Uterus (tissue), 2 donors: ENCODE results near the gene LIME1.

ENCODE experiments used
- CTCF ChIP-seq, 4 experiments: fragments of 200-600 bp in 2 of 4; fragments of 450-650 bp in 2 of 4; sonication (generic) in 2 of 4; IDR thresholded peaks; one replicate each; pipeline ENCODE4 v1.5.1; 2016 to 2019; ENCODE audit warnings: antibody characterized with exemption in 4 of 4, mild to moderate bottlenecking in 2 of 4, moderate library complexity in 1 of 4
- POLR2A ChIP-seq, 2 donors: fragments of 450-650 bp; IDR thresholded peaks; one replicate each; pipeline ENCODE4 v1.6.1; 2016; ENCODE audit warnings: antibody characterized with exemption in 2 of 2, mild to moderate bottlenecking in 1 of 2, moderate library complexity in 1 of 2

GRCh38 chr20:63733579-63734081 lies 2.8 kb upstream of the LIME1 start:
- TF ChIP-seq POLR2A (IDR thresholded peaks at IDR 0.05) (no peak), CTCF (IDR thresholded peaks at IDR 0.05) (no peak)
